PC-3 (cell line): ENCODE measurements around the gene UCP1. TPM values are rescaled to one million over a fixed set of nuclear protein-coding genes. Genes with fewer than 3 reads are reported as not detected.

Experiments
- ATAC-seq: fragments of 200-7000 bp; cut with Tn5 transposase; 2 replicates; pipeline ENCODE4 v1.9.1; 2020; ENCODE audit warnings: mild to moderate bottlenecking, moderate library complexity
- BruUV-seq: library from RNA; stranded (reverse); fragments of 400-500 nt; replicated peaks from 2 replicates; lab custom pipeline; 2021; lab: Mats Ljungman, UMichigan
- CTCF ChIA-PET: fragments of 300-600 bp; sonication (Branson Sonifier 250); formaldehyde crosslinking; loops from one replicate; lab custom pipeline; 2022; ENCODE audit warnings: antibody characterized with exemption; lab: Charles Lee
- POLR2A ChIA-PET: fragments of 300-600 bp; sonication (Branson Sonifier 250); formaldehyde crosslinking; loops from one replicate; lab custom pipeline; 2022; ENCODE audit warnings: antibody characterized with exemption; ENCODE audit not compliant: unreplicated experiment; lab: Charles Lee
- DNase-seq: peaks from one replicate; pipeline ENCODE4 v3.0.0-alpha.2; 2015
- H2AFZ ChIP-seq: fragments of 300-600 bp; sonication (generic); 2 replicates; pipeline ENCODE4 v1.6.0; 2016; ENCODE audit warnings: antibody characterized with exemption, low read length
- H3F3A ChIP-seq: fragments of 300-600 bp; sonication (generic); one replicate; pipeline ENCODE4 v1.6.0; 2017; ENCODE audit warnings: antibody characterized with exemption, low read length, control low read depth, mild to moderate bottlenecking; ENCODE audit not compliant: unreplicated experiment
- H3K27ac ChIP-seq: fragments of 300-600 bp; sonication (generic); 2 replicates; pipeline ENCODE4 v1.5.1; 2016; ENCODE audit warnings: mild to moderate bottlenecking, low read length
- H3K27me3 ChIP-seq: fragments of 300-600 bp; sonication (generic); 2 replicates; pipeline ENCODE4 v1.6.1; 2016; ENCODE audit warnings: low read length, mixed read lengths
- H3K36me3 ChIP-seq: fragments of 300-600 bp; sonication (generic); 2 replicates; pipeline ENCODE4 v1.6.1; 2016; ENCODE audit warnings: low read depth, mixed run types, low read length, mixed read lengths
- H3K4me1 ChIP-seq: fragments of 300-600 bp; sonication (generic); 2 replicates; pipeline ENCODE4 v1.5.1; 2016; ENCODE audit warnings: low read length; ENCODE audit not compliant: insufficient read depth
- H3K4me2 ChIP-seq: fragments of 300-600 bp; sonication (generic); 2 replicates; pipeline ENCODE4 v1.6.0; 2016; ENCODE audit warnings: low read length
- H3K4me3 ChIP-seq: fragments of 300-600 bp; sonication (generic); 2 replicates; pipeline ENCODE4 v1.5.1; 2016; ENCODE audit warnings: mild to moderate bottlenecking, low read length, mixed read lengths
- H3K79me2 ChIP-seq: fragments of 300-600 bp; sonication (generic); 2 replicates; pipeline ENCODE4 v1.6.1; 2017; ENCODE audit warnings: low read length, mixed read lengths
- H3K9ac ChIP-seq: fragments of 300-600 bp; sonication (generic); 2 replicates; pipeline ENCODE4 v1.6.0; 2016; ENCODE audit warnings: mild to moderate bottlenecking, low read length
- H3K9me2 ChIP-seq: fragments of 300-600 bp; sonication (generic); replicated peaks from 2 replicates; pipeline ENCODE4 v1.6.1; 2016; ENCODE audit warnings: mixed run types, low read length, mixed read lengths
- H3K9me3 ChIP-seq: fragments of 300-600 bp; sonication (generic); 2 replicates; pipeline ENCODE4 v1.6.1; 2016; ENCODE audit warnings: low read length, mixed read lengths
- H4K20me1 ChIP-seq: fragments of 300-600 bp; sonication (generic); 2 replicates; pipeline ENCODE4 v1.6.1; 2016; ENCODE audit warnings: low read length, mixed read lengths
- EZH2 ChIP-seq: fragments of 300-600 bp; sonication (generic); IDR thresholded peaks from one replicate; pipeline ENCODE4 v1.6.1; 2017; ENCODE audit warnings: antibody characterized with exemption, mild to moderate bottlenecking, low read length; ENCODE audit not compliant: unreplicated experiment
- EZH2phosphoT487 ChIP-seq: fragments of 300-600 bp; sonication (generic); IDR thresholded peaks from 2 replicates; pipeline ENCODE4 v1.6.1; 2018; ENCODE audit warnings: mild to moderate bottlenecking, antibody characterized with exemption, low read length, borderline replicate concordance
- intact Hi-C: fragments of 100-400 bp; cut with micrococcal nuclease; formaldehyde crosslinking; loops from 2 replicates; pipeline ENCODE4 v1.9.0; 2023
- total RNA-seq: library from RNA; depleted of rRNA; stranded (reverse); fragments of >200 nt; gene quantifications from 2 replicates; pipeline ENCODE4 v1.2.3, GENCODE V29; 2014
- TF ChIP-seq, protein P1 (sequence below): fragments of 300-600 bp; sonication (generic); conservative IDR thresholded peaks from 2 replicates; pipeline ENCODE4 v1.5.1; 2017; ENCODE audit warnings: antibody characterized with exemption, low read depth, mild to moderate bottlenecking, low read length

The UCP1 gene
- total RNA-seq, 1 experiment from 2014 or later, result not detected

DNA sequence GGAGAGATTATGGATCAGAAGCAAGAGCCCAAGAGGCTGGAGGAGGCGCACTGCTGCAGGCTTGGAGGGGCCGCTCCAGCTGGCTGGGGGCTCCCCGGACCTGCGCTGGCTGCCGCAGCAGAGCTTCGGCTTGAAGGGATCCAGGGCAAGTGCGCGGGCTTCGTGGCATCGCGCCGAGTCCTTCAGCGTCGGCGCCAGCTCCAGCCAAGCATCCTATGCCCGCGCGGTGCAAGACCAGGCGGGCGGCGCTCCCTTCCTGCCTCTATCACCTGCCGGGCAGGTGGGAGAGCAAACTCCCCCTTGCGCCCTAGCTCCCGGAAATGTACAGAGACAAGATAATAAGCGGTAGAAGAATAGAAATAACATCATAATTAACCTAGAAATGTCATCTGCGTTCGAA, 10.5 kb upstream of the UCP1 start:
- Histone ChIP-seq H2AFZ (no peak overlapping the region), H4K20me1 (no peaks in the 10 kb centered on the region), H3K4me1 (no peaks in the 10 kb centered on the region), H3K27me3 (peaks cover 24% of the 10 kb centered on the region), H3K27ac (no peak overlapping the region), H3K9me3 (no peaks in the 10 kb centered on the region), H3F3A (no peaks in the 10 kb centered on the region), H3K9me2 (no peaks in the 10 kb centered on the region), H3K79me2 (no peaks in the 10 kb centered on the region), H3K9ac (no peak overlapping the region), H3K4me2 (no peak overlapping the region), H3K4me3 (no peak overlapping the region), H3K36me3 (no peaks in the 10 kb centered on the region)
- no peak for TF ChIP-seq EZH2phosphoT487
- TF ChIP-seq, protein P1, sequence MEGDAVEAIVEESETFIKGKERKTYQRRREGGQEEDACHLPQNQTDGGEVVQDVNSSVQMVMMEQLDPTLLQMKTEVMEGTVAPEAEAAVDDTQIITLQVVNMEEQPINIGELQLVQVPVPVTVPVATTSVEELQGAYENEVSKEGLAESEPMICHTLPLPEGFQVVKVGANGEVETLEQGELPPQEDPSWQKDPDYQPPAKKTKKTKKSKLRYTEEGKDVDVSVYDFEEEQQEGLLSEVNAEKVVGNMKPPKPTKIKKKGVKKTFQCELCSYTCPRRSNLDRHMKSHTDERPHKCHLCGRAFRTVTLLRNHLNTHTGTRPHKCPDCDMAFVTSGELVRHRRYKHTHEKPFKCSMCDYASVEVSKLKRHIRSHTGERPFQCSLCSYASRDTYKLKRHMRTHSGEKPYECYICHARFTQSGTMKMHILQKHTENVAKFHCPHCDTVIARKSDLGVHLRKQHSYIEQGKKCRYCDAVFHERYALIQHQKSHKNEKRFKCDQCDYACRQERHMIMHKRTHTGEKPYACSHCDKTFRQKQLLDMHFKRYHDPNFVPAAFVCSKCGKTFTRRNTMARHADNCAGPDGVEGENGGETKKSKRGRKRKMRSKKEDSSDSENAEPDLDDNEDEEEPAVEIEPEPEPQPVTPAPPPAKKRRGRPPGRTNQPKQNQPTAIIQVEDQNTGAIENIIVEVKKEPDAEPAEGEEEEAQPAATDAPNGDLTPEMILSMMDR, result no peak
- ATAC-seq (no peak), DNase-seq (no peak)
- ChIA-PET CTCF (no interaction called here), POLR2A (no interaction called here)
- BruUV-seq, result no TSS peak
- intact Hi-C loops, result no loop called here

DNA sequence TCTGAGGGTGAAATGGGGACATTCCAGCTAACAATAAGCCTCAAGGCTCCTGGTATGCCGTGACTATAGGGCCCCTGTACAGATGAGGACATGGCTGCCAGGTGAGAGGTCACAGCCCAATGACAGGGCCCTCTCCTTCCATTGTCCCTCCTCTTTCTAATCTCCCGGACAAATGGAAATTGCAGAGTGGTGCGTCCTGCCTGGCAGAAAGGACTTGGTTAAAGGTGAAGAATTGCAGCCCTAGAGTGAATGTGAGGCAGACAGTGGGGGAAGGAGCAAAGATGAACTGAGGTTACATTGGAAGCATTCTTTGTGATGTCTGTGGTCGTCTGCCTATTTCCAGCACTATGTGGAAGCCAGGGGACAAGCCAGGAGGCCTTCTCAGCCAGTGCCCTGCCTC, 6.7 kb upstream of the UCP1 start:
- POLR2A ChIA-PET, result no interaction called here

DNA sequence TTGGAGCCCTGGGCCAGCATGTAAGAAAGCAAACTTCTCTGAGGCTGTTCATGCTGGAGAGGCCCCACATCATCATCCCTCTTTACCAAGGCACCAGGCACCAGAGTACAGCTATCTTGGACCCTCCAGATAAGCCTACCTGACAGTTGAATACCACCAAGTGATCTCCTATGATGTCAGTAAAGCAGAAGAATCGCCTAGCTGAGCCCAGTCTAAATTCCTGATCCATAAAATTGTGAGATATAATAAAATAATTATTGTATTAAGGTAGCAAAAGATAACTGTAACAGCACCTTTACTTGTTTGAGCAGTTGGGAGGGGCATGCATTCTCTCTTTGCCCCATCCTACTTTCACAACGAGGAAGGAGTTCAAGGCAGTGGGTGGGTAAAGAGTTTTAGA, 2.9 kb upstream of the UCP1 start:
- Histone ChIP-seq H4K20me1 (no peaks in the 10 kb centered on the region), H3K79me2 (no peaks in the 10 kb centered on the region), H3K9ac (no peak overlapping the region), H3F3A (no peaks in the 10 kb centered on the region), H3K27ac (no peak overlapping the region), H3K4me3 (no peak overlapping the region), H3K4me1 (0 out of 2 replicates have a peak, but pooled peaks cover 3% of the 10 kb centered on the region), H3K36me3 (no peaks in the 10 kb centered on the region), H2AFZ (no peak overlapping the region), H3K27me3 (peaks cover 33% of the 10 kb centered on the region), H3K9me3 (0 out of 2 replicates have a peak, but pooled peaks cover 5% of the 10 kb centered on the region), H3K9me2 (no peaks in the 10 kb centered on the region), H3K4me2 (no peak overlapping the region)
- DNase-seq, result no peak
- ChIA-PET CTCF (no interaction called here), POLR2A (no interaction called here)
- intact Hi-C loops, result no loop called here
- no TSS peak for BruUV-seq
- TF ChIP-seq, protein P1, result no peak
- no peak for TF ChIP-seq EZH2phosphoT487
- no peak for TF ChIP-seq EZH2
- ATAC-seq, result no peak

More for the DNA sequence above, 6.7 kb upstream of the UCP1 start:
- CTCF ChIA-PET, result no interaction called here
- no peak for TF ChIP-seq EZH2phosphoT487
- no peak for TF ChIP-seq EZH2
- TF ChIP-seq, protein P1, result no peak
- no peak overlapping the region for H2AFZ ChIP-seq
- no peak overlapping the region for H3K9ac ChIP-seq
- H4K20me1 ChIP-seq, result no peaks in the 10 kb centered on the region
- DNase-seq (no peak), ATAC-seq (no peak)
- no TSS peak for BruUV-seq
- peaks cover 19% of the 10 kb centered on the region for H3K27me3 ChIP-seq
- intact Hi-C loops, result no loop called here
- 0 out of 2 replicates have a peak, but pooled peaks cover 5% of the 10 kb centered on the region for H3K9me3 ChIP-seq
- no peaks in the 10 kb centered on the region for H3F3A ChIP-seq
- H3K79me2 ChIP-seq, result no peaks in the 10 kb centered on the region
- no peaks in the 10 kb centered on the region for H3K9me2 ChIP-seq
- no peaks in the 10 kb centered on the region for H3K4me1 ChIP-seq
- no peak overlapping the region for H3K4me3 ChIP-seq
- no peaks in the 10 kb centered on the region for H3K36me3 ChIP-seq
- no peak overlapping the region for H3K4me2 ChIP-seq
- H3K27ac ChIP-seq, result no peak overlapping the region
